Cardiac muscle cell (in vitro differentiated cells and primary cell): ENCODE data around the gene LUZP1. TPM values are rescaled to one million over a fixed set of nuclear protein-coding genes. Genes with fewer than 3 reads are reported as not detected.

ENCODE experiments used
- DNase-seq, 2 donors: peaks; one replicate each; pipeline versions ENCODE4 v3.0.0 to v3.0.0-alpha.2; 2010 to 2017; ENCODE audit warnings: low read depth in 1 of 2, low spot score in 1 of 2
- H3K27ac ChIP-seq: fragments of 200-600 bp; sonication (generic); 2 replicates; pipeline ENCODE4 v1.5.1; 2016
- H3K27me3 ChIP-seq: fragments of 200-600 bp; sonication (generic); 2 replicates; pipeline ENCODE4 v1.6.0; 2016; ENCODE audit warnings: control low read depth
- H3K36me3 ChIP-seq: fragments of 200-600 bp; sonication (generic); 2 replicates; pipeline ENCODE4 v1.5.1; 2016; ENCODE audit warnings: control low read depth
- H3K4me1 ChIP-seq: fragments of 200-600 bp; sonication (generic); 2 replicates; pipeline ENCODE4 v1.8.1; 2017; ENCODE audit warnings: low read depth, mild to moderate bottlenecking, mixed run types
- H3K4me3 ChIP-seq: fragments of 200-600 bp; sonication (generic); 2 replicates; pipeline ENCODE4 v1.5.1; 2016; ENCODE audit warnings: mild to moderate bottlenecking
- H3K9me3 ChIP-seq: fragments of 200-600 bp; sonication (generic); 2 replicates; pipeline ENCODE4 v1.5.1; 2017; ENCODE audit warnings: low read depth, mild to moderate bottlenecking, control low read depth
- CTCF ChIP-seq: IDR thresholded peaks from 2 replicates; pipeline ENCODE4 v1.5.1; 2012; ENCODE audit warnings: low read depth, mild to moderate bottlenecking, low read length
- polyA plus RNA-seq: library from polyadenylated mRNA; unstranded; fragments of >200 nt; fragmentation: Nextera tagmentation; extraction: Ambion mirVana; gene quantifications from 2 replicates; pipeline ENCODE4 v1.2.1, GENCODE V29; 2016
- total RNA-seq: library from RNA; depleted of rRNA; stranded (reverse); fragments of >200 nt; gene quantifications from 2 replicates; pipeline ENCODE4 v1.2.3, GENCODE V29; 2016

LUZP1 gene
- total and polyA plus RNA-seq, 2 experiments from 2014 or later, result 26.6 to 35.2 TPM

GRCh38 chr1:23111600-23112535, 56.8 kb downstream of the LUZP1 start:
- peaks cover 17% of the 10 kb centered on the region for H3K36me3 ChIP-seq
- H3K4me1 ChIP-seq, result peaks cover 23% of the 10 kb centered on the region
- DNase-seq, result no peak
- peak overlapping the region; percentile 11 for H3K27ac ChIP-seq
- no peaks in the 10 kb centered on the region for H3K9me3 ChIP-seq
- TF ChIP-seq CTCF, result no peak
- no peak overlapping the region for H3K4me3 ChIP-seq
- H3K27me3 ChIP-seq, result no peaks in the 10 kb centered on the region

GRCh38 chr1:23110391-23110790, 58.3 kb downstream of the LUZP1 start:
- peaks cover 22% of the 10 kb centered on the region for H3K4me1 ChIP-seq
- peaks cover 19% of the 10 kb centered on the region for H3K36me3 ChIP-seq
- TF ChIP-seq CTCF, result no peak
- DNase-seq, result no peak
- no peak overlapping the region for H3K27ac ChIP-seq
- no peak overlapping the region for H3K4me3 ChIP-seq
- no peaks in the 10 kb centered on the region for H3K9me3 ChIP-seq
- no peaks in the 10 kb centered on the region for H3K27me3 ChIP-seq

- Histone ChIP-seq H3K27ac (no peak overlapping the region), H3K9me3 (no peaks in the 10 kb centered on the region), H3K27me3 (no peaks in the 10 kb centered on the region), H3K36me3 (peaks cover 19% of the 10 kb centered on the region), H3K4me3 (no peak overlapping the region), H3K4me1 (peaks cover 9% of the 10 kb centered on the region)
- DNase-seq, result no peak
- no peak for TF ChIP-seq CTCF
Measured at GRCh38 chr1:23108918-23109533, 59.6 kb downstream of the LUZP1 start.

- Histone ChIP-seq H3K36me3 (peaks cover 13% of the 10 kb centered on the region), H3K4me3 (no peak overlapping the region), H3K27ac (peak overlapping the region; percentile 19), H3K4me1 (peaks cover 36% of the 10 kb centered on the region), H3K27me3 (no peaks in the 10 kb centered on the region), H3K9me3 (no peaks in the 10 kb centered on the region)
- TF ChIP-seq CTCF, result no peak
- DNase-seq, result peak in 1 of 2 donors; percentile 55
Measured at GRCh38 chr1:23103001-23103889, 65.4 kb downstream of the LUZP1 start.

- no peak for TF ChIP-seq CTCF
- H3K27ac ChIP-seq, result no peak overlapping the region
Measured at GRCh38 chr1:23102289-23102688, 66.4 kb downstream of the LUZP1 start.

More at GRCh38 chr1:23102289-23102688, 66.4 kb downstream of the LUZP1 start:
- Histone ChIP-seq H3K27me3 (no peaks in the 10 kb centered on the region), H3K36me3 (peaks cover 3% of the 10 kb centered on the region), H3K9me3 (no peaks in the 10 kb centered on the region), H3K4me3 (no peak overlapping the region), H3K4me1 (peaks cover 36% of the 10 kb centered on the region)
- DNase-seq, result peak in 1 of 2 donors; percentile 22
